SK-N-MC (cell line): ENCODE data around the gene CYTH2.

Experiments used
- DNase-seq: peaks from one replicate; pipeline ENCODE4 v3.0.0-alpha.2; 2011; ENCODE audit warnings: low read depth, low spot score
- H3K27ac ChIP-seq: fragments of 200-600 bp; sonication (generic); 2 replicates; pipeline ENCODE4 v1.5.1; 2016; ENCODE audit warnings: mixed run types
- H3K36me3 ChIP-seq: fragments of 200-600 bp; sonication (generic); 2 replicates; pipeline ENCODE4 v1.6.1; 2017; ENCODE audit warnings: antibody characterized with exemption, low read length, mixed read lengths; ENCODE audit not compliant: insufficient read depth
- H3K4me3 ChIP-seq: fragments of 200-600 bp; sonication (generic); 2 replicates; pipeline ENCODE4 v1.5.1; 2016
- H3K9ac ChIP-seq: fragments of 200-600 bp; sonication (generic); 2 replicates; pipeline ENCODE4 v1.8.0; 2017; ENCODE audit warnings: mixed run types, mixed read lengths; ENCODE audit not compliant: insufficient read length
- H3K9me3 ChIP-seq: fragments of 200-600 bp; sonication (generic); 2 replicates; pipeline ENCODE4 v1.6.1; 2017; ENCODE audit warnings: low read depth, mild to moderate bottlenecking, antibody characterized with exemption, low read length, moderate library complexity, mixed read lengths
- EZH2 ChIP-seq: fragments of 200-600 bp; sonication (generic); IDR thresholded peaks from one replicate; pipeline ENCODE4 v1.6.1; 2017; ENCODE audit warnings: antibody characterized with exemption
- FOXP2 ChIP-seq: optimal IDR thresholded peaks from 2 replicates; pipeline ENCODE3; 2011; ENCODE audit warnings: mild to moderate bottlenecking, moderate library complexity; ENCODE audit not compliant: insufficient read depth; ENCODE audit errors: extremely low read length, control extremely low read depth
- POLR2AphosphoS5 ChIP-seq: IDR thresholded peaks from 2 replicates; pipeline ENCODE4 v1.6.1; 2012; ENCODE audit warnings: mild to moderate bottlenecking, low read depth, low read length, borderline replicate concordance

Gene CYTH2

GRCh38 chr19:48450441-48450840, 18.7 kb upstream of the CYTH2 start:
- no peak for DNase-seq
- TF ChIP-seq FOXP2 (no peak), POLR2AphosphoS5 (no peak), EZH2 (no peak)
- no peak overlapping the region for H3K27ac ChIP-seq
- no peak overlapping the region for H3K9ac ChIP-seq
- H3K4me3 ChIP-seq, result no peak overlapping the region
- H3K36me3 ChIP-seq, result peaks cover 81% of the 10 kb centered on the region
- no peaks in the 10 kb centered on the region for H3K9me3 ChIP-seq

DNA sequence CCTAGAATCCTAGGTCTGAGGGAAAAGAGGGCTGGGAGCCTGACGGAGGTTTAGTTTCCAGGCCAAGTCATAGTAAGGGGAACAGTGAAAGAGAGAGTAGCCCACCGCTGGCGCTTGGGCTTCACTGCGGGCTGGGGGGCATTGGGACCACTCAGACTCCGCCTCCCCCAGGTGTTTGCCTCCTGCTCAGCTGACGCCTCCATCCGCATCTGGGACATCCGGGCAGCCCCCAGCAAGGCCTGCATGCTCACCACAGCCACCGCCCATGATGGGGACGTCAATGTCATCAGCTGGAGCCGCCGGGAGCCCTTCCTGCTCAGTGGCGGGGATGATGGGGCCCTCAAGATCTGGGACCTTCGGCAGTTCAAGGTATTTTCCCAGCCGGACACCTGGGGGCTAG, 18.3 kb upstream of the CYTH2 start:
- no peak for TF ChIP-seq FOXP2
- no peak for TF ChIP-seq POLR2AphosphoS5
- no peak for TF ChIP-seq EZH2
- H3K9me3 ChIP-seq, result no peaks in the 10 kb centered on the region
- no peak overlapping the region for H3K27ac ChIP-seq
- no peak overlapping the region for H3K4me3 ChIP-seq
- H3K36me3 ChIP-seq, result peaks cover 85% of the 10 kb centered on the region
- no peak overlapping the region for H3K9ac ChIP-seq
- DNase-seq, result no peak

GRCh38 chr19:48451624-48452023, 17.5 kb upstream of the CYTH2 start:
- H3K36me3 ChIP-seq, result peaks cover 90% of the 10 kb centered on the region
- H3K27ac ChIP-seq, result no peak overlapping the region
- no peak overlapping the region for H3K4me3 ChIP-seq
- TF ChIP-seq EZH2 (no peak), FOXP2 (no peak), POLR2AphosphoS5 (no peak)
- no peaks in the 10 kb centered on the region for H3K9me3 ChIP-seq
- no peak overlapping the region for H3K9ac ChIP-seq
- DNase-seq, result no peak

- TF ChIP-seq EZH2, result no peak
- TF ChIP-seq FOXP2, result no peak
- no peak for TF ChIP-seq POLR2AphosphoS5
- Histone ChIP-seq H3K36me3 (peaks cover 90% of the 10 kb centered on the region), H3K9ac (no peak overlapping the region), H3K9me3 (no peaks in the 10 kb centered on the region), H3K4me3 (no peak overlapping the region), H3K27ac (no peak overlapping the region)
- no peak for DNase-seq
Measured at GRCh38 chr19:48452289-48453190, 16.6 kb upstream of the CYTH2 start.

DNA sequence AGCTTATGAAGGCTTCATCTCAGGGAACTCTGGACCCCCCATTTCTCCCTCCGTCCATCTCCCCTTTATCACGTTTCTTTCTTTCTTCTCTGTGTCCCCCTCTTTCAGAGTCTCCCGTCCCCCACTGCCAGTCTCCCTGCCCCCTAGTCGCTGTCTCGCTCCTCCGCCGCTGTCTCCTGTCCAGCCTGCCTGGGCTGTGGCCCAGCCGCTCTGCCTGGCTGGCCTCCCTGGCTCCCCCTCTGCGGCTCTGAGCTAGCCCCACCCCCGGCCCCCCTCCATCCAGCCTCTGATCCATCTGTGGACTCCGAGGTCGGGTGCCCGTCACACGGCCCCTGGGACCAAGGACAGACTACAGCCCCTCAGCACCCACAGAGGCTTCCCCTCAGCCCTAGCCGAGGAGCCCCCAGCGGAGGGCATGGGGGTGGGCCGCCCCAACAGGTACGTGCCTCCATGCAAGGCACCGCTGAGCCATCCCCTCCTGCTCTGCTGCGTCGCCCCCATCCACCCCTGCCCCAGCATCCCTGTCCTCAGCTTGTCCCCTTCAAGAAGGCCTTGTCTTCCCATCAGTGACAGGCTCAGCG, 14.9 kb upstream of the CYTH2 start:
- no peak for DNase-seq
- Histone ChIP-seq H3K9ac (no peak overlapping the region), H3K36me3 (peaks cover 81% of the 10 kb centered on the region), H3K27ac (no peak overlapping the region), H3K9me3 (no peaks in the 10 kb centered on the region), H3K4me3 (no peak overlapping the region)
- TF ChIP-seq EZH2 (no peak), FOXP2 (no peak), POLR2AphosphoS5 (no peak)

DNA sequence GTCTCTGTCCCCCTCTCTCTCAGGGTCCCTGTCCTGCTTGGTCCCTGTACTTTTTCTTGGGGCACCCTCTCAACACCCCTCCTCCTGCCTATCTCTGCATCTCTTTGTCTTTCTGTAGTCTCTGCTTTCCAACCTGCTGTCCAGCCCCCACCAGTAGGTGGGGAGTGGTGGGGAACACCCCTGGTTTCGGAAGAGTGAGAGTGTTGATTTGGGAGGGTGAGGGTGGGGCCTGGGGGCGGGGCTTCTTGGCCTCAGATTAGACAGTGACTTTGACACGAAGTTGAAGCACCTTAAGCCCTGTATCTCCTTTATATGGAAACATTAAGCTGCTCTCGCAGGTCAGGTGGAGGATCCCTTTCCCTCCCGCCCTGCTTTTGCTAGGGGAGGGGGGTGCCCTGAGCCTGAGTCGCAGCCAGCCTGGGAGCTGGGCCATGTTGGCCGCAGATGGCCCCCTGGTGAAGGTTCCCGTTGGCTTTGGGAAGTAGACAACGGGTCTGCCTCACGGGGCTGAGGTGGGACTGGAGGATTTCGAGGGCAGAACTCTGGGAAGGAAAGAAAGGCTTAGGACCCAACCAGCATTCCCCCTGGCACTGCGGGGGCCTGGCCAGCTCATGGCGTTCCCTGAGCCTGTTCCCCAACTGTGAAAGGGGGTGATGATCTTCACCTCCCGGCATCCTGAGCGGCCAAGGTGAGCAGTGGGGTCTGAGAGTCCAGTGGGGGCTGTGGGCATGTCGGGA, 13.8 kb upstream of the CYTH2 start, which contains the start of gene KCNJ14:
Gene KCNJ14 (plus strand): TSS at position 404 of the 737 bp plus-strand sequence. CDS start 6,151 bp downstream, outside the sequence.
- Histone ChIP-seq H3K9me3 (no peaks in the 10 kb centered on the region), H3K36me3 (peaks cover 70% of the 10 kb centered on the region), H3K9ac (no peak within 1 kb of the TSS), H3K27ac (no peak within 1 kb of the TSS), H3K4me3 (no peak within 1 kb of the TSS)
- TF ChIP-seq FOXP2 (no peak), POLR2AphosphoS5 (no peak), EZH2 (no peak)
- no peak for DNase-seq

- H3K36me3 ChIP-seq, result peaks cover 63% of the 10 kb centered on the region
- no peak overlapping the region for H3K9ac ChIP-seq
- H3K27ac ChIP-seq, result no peak overlapping the region
- no peak for TF ChIP-seq EZH2
- no peak for TF ChIP-seq POLR2AphosphoS5
- no peak for TF ChIP-seq FOXP2
- DNase-seq, result no peak
- no peaks in the 10 kb centered on the region for H3K9me3 ChIP-seq
- H3K4me3 ChIP-seq, result no peak overlapping the region
Measured at GRCh38 chr19:48455908-48456562, 13.1 kb upstream of the CYTH2 start.
